ENCODE results near the gene MAN2B1. TPM values are rescaled to one million over a fixed set of nuclear protein-coding genes. Genes with fewer than 3 reads are reported as not detected.

The MAN2B1 gene
- total RNA-seq, 1 donor from 2014 or later = 120 TPM

DNA sequence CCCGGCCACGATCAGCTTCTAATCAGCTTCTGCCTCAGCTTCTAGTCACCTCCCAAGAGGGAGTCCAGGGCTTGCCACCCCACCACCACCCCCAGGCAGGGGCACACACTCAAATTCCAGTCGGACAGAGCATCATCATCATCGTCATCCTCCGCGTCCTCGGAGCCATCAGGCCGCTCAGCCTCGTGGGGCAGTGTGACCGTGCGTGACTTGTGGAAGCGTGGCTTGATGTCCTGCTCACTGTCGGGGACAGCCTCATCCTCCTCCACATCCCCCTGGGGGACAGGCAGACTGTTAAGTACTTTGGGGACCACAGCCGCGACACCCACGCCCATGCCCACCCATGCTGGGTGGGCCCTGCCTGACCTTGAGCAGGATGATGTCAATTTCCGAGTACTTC, 44.6 kb upstream of the MAN2B1 start:
- H3K36me3 Mint-ChIP-seq (ENCODE audit: unreplicated experiment) = peaks cover 20% of the 10 kb centered on the region
- H3K27me3 Mint-ChIP-seq (ENCODE audit: unreplicated experiment) = no peaks in the 10 kb centered on the region
- H3K27ac Mint-ChIP-seq (ENCODE audit: unreplicated experiment) = no peak overlapping the region
- TF ChIP-seq, protein P1, sequence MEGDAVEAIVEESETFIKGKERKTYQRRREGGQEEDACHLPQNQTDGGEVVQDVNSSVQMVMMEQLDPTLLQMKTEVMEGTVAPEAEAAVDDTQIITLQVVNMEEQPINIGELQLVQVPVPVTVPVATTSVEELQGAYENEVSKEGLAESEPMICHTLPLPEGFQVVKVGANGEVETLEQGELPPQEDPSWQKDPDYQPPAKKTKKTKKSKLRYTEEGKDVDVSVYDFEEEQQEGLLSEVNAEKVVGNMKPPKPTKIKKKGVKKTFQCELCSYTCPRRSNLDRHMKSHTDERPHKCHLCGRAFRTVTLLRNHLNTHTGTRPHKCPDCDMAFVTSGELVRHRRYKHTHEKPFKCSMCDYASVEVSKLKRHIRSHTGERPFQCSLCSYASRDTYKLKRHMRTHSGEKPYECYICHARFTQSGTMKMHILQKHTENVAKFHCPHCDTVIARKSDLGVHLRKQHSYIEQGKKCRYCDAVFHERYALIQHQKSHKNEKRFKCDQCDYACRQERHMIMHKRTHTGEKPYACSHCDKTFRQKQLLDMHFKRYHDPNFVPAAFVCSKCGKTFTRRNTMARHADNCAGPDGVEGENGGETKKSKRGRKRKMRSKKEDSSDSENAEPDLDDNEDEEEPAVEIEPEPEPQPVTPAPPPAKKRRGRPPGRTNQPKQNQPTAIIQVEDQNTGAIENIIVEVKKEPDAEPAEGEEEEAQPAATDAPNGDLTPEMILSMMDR (IDR thresholded peaks at IDR 0.05) = no peak
- no peaks in the 10 kb centered on the region for H3K9me3 Mint-ChIP-seq (ENCODE audit: unreplicated experiment)
- DNase-seq (ENCODE audit: extremely low spot score, unreplicated experiment) = no peak
- H3K4me1 Mint-ChIP-seq (ENCODE audit: unreplicated experiment) = no peaks in the 10 kb centered on the region
- H3K4me3 Mint-ChIP-seq (ENCODE audit: unreplicated experiment) = no peak overlapping the region

DNA sequence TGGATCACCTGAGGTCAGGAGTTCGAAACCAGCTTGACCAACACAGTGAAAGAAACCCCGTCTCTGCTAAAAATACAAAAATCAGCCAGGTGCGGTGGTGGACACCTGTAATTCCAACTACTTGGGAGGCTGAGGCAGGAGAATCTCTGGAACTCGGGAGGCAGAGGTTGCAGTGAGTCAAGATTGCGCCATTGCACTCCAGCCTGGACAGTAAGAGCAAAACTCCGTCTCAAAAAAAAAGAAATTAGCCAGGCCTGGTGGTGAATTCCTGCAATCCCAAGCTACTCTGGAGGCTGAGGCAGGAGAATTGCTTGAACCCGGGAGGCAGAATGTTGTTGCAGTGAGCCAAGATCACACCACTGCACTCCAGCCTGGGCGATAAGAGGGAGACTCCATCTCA, 42.1 kb upstream of the MAN2B1 start:
- peaks cover 31% of the 10 kb centered on the region for H3K36me3 Mint-ChIP-seq (ENCODE audit: unreplicated experiment)
- no peaks in the 10 kb centered on the region for H3K9me3 Mint-ChIP-seq (ENCODE audit: unreplicated experiment)
- TF ChIP-seq, protein P1 (IDR thresholded peaks at IDR 0.05) = no peak
- no peak overlapping the region for H3K4me3 Mint-ChIP-seq (ENCODE audit: unreplicated experiment)
- H3K27me3 Mint-ChIP-seq (ENCODE audit: unreplicated experiment) = no peaks in the 10 kb centered on the region
- DNase-seq (ENCODE audit: extremely low spot score, unreplicated experiment) = no peak
- H3K4me1 Mint-ChIP-seq (ENCODE audit: unreplicated experiment) = no peaks in the 10 kb centered on the region
- no peak overlapping the region for H3K27ac Mint-ChIP-seq (ENCODE audit: unreplicated experiment)

DNA sequence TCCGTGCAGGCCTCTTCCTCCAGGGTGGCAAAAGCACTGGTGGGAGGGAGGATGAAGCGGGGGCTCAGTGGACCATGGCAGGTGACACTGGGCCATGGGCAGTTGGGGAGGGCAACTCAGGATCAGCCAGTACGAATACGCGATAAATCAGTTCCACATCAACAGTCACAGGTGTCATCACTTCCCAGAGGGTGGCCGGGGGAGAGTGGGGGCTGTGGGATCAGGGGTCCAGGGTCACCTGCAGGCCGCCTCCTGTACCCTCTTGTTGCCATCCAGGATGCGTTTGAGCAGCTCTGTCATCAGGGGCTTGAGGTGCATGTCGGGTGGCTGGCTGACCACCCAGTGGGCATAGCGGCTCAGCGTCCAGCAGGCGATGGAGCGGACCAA, 39.8 kb upstream of the MAN2B1 start:
- H3K9me3 Mint-ChIP-seq (ENCODE audit: unreplicated experiment) = no peaks in the 10 kb centered on the region
- TF ChIP-seq, protein P1 (IDR thresholded peaks at IDR 0.05) = no peak
- H3K27ac Mint-ChIP-seq (ENCODE audit: unreplicated experiment) = no peak overlapping the region
- H3K27me3 Mint-ChIP-seq (ENCODE audit: unreplicated experiment) = no peaks in the 10 kb centered on the region
- no peak overlapping the region for H3K4me3 Mint-ChIP-seq (ENCODE audit: unreplicated experiment)
- peaks cover 39% of the 10 kb centered on the region for H3K36me3 Mint-ChIP-seq (ENCODE audit: unreplicated experiment)
- no peak for DNase-seq (ENCODE audit: extremely low spot score, unreplicated experiment)
- H3K4me1 Mint-ChIP-seq (ENCODE audit: unreplicated experiment) = no peaks in the 10 kb centered on the region

DNA sequence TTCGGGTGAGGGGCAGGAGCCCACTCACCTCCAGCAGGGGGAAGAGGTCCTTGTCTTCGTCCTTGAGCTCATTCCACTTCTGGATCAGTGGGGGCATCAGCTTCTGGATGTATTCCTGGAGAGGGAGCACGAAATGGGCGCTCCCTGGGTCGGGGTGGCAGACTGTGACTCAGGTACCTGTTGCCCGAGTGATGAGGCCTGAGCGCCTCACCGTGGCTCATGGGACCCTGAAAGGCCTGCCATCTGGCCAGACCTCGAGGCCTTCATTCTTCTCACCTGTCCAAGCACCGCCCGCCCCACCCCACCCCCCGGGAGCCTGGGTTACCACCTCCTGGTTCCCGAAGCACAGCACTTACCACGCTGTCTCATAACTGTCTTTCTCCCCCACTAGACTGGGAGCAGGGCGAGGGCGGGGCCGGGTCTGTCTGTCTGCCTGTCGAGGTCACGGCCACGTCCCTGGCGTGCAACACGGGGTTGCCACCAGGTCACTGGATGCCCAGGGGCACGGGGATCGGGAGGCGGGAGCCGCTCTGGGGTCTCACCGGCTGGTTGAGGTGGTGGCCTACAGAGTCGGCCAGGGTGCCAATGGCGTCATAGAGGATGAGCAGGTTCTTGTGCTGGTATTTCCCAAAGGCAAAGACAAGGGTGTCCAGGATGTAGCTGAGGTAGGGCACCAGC, 39.3 kb upstream of the MAN2B1 start:
- no peaks in the 10 kb centered on the region for H3K4me1 Mint-ChIP-seq (ENCODE audit: unreplicated experiment)
- no peaks in the 10 kb centered on the region for H3K9me3 Mint-ChIP-seq (ENCODE audit: unreplicated experiment)
- TF ChIP-seq, protein P1 (IDR thresholded peaks at IDR 0.05) = no peak
- no peak overlapping the region for H3K4me3 Mint-ChIP-seq (ENCODE audit: unreplicated experiment)
- DNase-seq (ENCODE audit: extremely low spot score, unreplicated experiment) = no peak
- no peak overlapping the region for H3K27ac Mint-ChIP-seq (ENCODE audit: unreplicated experiment)
- H3K27me3 Mint-ChIP-seq (ENCODE audit: unreplicated experiment) = no peaks in the 10 kb centered on the region
- peaks cover 35% of the 10 kb centered on the region for H3K36me3 Mint-ChIP-seq (ENCODE audit: unreplicated experiment)

DNA sequence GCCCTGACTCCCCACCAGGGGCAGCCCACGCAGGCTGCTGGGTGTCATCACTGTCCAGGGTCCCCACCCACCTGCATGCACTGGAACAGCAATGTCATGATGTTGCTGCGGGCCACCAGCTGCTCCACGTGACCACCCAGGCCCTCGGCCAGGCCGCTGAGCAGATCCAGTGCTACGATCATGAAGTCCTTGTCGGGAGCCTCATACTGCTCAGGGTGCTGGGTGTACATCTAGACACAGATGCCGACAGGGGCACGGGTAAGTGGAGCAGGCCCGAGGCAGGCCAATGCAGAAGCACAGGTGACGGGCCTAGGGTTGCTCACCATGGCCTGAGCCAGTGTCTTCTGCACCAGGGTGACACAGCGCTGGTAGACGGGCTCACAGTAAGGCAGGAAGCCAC, 38.6 kb upstream of the MAN2B1 start:
- TF ChIP-seq, protein P1 (IDR thresholded peaks at IDR 0.05) = no peak
- no peak for DNase-seq (ENCODE audit: extremely low spot score, unreplicated experiment)
- Mint-ChIP-seq H3K4me3 (ENCODE audit: unreplicated experiment) (no peak overlapping the region), H3K27me3 (ENCODE audit: unreplicated experiment) (no peaks in the 10 kb centered on the region), H3K27ac (ENCODE audit: unreplicated experiment) (no peak overlapping the region), H3K4me1 (ENCODE audit: unreplicated experiment) (no peaks in the 10 kb centered on the region), H3K36me3 (ENCODE audit: unreplicated experiment) (peaks cover 30% of the 10 kb centered on the region), H3K9me3 (ENCODE audit: unreplicated experiment) (no peaks in the 10 kb centered on the region)
